K562 (cell line): ENCODE data around the gene PRKAG2. TPM values are rescaled to one million over a fixed set of nuclear protein-coding genes. Genes with fewer than 3 reads are reported as not detected.

Experiments used
- ATAC-seq: fragments of 200-7000 bp; cut with Tn5 transposase; 3 replicates; pipeline ENCODE4 v1.9.1; 2020; ENCODE audit warnings: moderate library complexity
- BruUV-seq: library from RNA; stranded (reverse); fragments of 400-500 nt; replicated peaks from 2 replicates; lab custom pipeline; 2021; lab: Mats Ljungman, UMichigan
- CTCF ChIA-PET: fragments of 300-600 bp; formaldehyde crosslinking; extraction: SDS; loops from one replicate; lab custom pipeline; 2021; ENCODE audit warnings: low intra/inter-chr PET ratio; lab: Yijun Ruan, JAX
- POLR2A ChIA-PET: fragments of 300-600, 350-650 bp; sonication (Branson Sonifier 250); formaldehyde crosslinking; extraction: SDS; loops from one replicate; lab custom pipeline; 2021; ENCODE audit warnings: antibody characterized with exemption, inconsistent platforms; lab: Yijun Ruan, JAX
- DNase-seq, 4 experiments: peaks; one replicate each; pipeline versions ENCODE4 v3.0.0 to v3.0.0-alpha.2; 2011 to 2018; ENCODE audit warnings: low spot score in 3 of 4, mixed read lengths in 3 of 4; ENCODE audit errors: extremely low read depth in 1 of 4
- FAIRE-seq: peaks from 2 replicates; lab custom pipeline; 2011; peaks lifted over from hg19 to GRCh38; lab: Jason Lieb, UNC
- H2AFZ ChIP-seq: 2 replicates; pipeline ENCODE4 v1.6.0; 2011; ENCODE audit warnings: low read depth, low read length, control low read depth, inconsistent platforms
- H3K27ac ChIP-seq: fragments of 200-600 bp; 3 replicates; pipeline ENCODE4 v1.8.0; 2011; ENCODE audit warnings: low read depth, mild to moderate bottlenecking, control low read depth, inconsistent platforms, low read length, moderate library complexity, mixed read lengths; ENCODE audit errors: extremely low read depth
- H3K27me3 ChIP-seq, 2 experiments: fragments of 300-600 bp in 1 of 2; 2 replicates in 1 of 2; 3 replicates in 1 of 2; pipeline versions ENCODE4 v1.6.0 to v1.8.0; 2011; ENCODE audit warnings: inconsistent platforms in 2 of 2, low read length in 2 of 2, mild to moderate bottlenecking in 1 of 2, mixed read lengths in 1 of 2, moderate library complexity in 1 of 2; ENCODE audit not compliant: control insufficient read depth in 2 of 2, insufficient read depth in 2 of 2
- H3K36me3 ChIP-seq: fragments of 300-600 bp; 3 replicates; pipeline ENCODE4 v1.8.0; 2011; ENCODE audit warnings: mild to moderate bottlenecking, low read length, inconsistent platforms; ENCODE audit not compliant: control insufficient read depth, insufficient read depth
- H3K4me1 ChIP-seq, 2 experiments: fragments of 200-600 bp in 1 of 2; replicated peaks in 1 of 2; 2 replicates in 1 of 2; 3 replicates in 1 of 2; pipeline versions ENCODE4 v1.5.1 to v1.8.0; 2011; ENCODE audit warnings: inconsistent platforms in 2 of 2, low read length in 2 of 2, mild to moderate bottlenecking in 1 of 2, mixed read lengths in 1 of 2, moderate library complexity in 1 of 2; ENCODE audit not compliant: control insufficient read depth in 2 of 2, insufficient read depth in 2 of 2
- H3K4me2 ChIP-seq: 2 replicates; pipeline ENCODE4 v1.6.1; 2011; ENCODE audit warnings: low read length, control low read depth, inconsistent platforms, mixed read lengths; ENCODE audit not compliant: insufficient read depth
- H3K4me3 ChIP-seq: fragments of 200-600 bp; sonication (generic), shearing (Covaris generic); 2 replicates; pipeline ENCODE4 v1.5.1; 2016; ENCODE audit warnings: control low read depth, inconsistent platforms
- H3K79me2 ChIP-seq: fragments of 200-600 bp; 3 replicates; pipeline ENCODE4 v1.8.0; 2011; ENCODE audit warnings: low read length, inconsistent platforms; ENCODE audit not compliant: control insufficient read depth, insufficient read depth
- H3K9ac ChIP-seq, 2 experiments: 2 replicates each; pipeline versions ENCODE4 v1.6.0 to v1.6.1; 2011; ENCODE audit warnings: low read depth in 2 of 2, low read length in 2 of 2, control low read depth in 1 of 2, inconsistent platforms in 1 of 2, mild to moderate bottlenecking in 1 of 2, mixed read lengths in 1 of 2; ENCODE audit not compliant: insufficient read depth in 1 of 2
- H3K9me1 ChIP-seq: one replicate; pipeline ENCODE4 v1.6.0; 2011; ENCODE audit warnings: inconsistent platforms, mild to moderate bottlenecking, low read length, moderate library complexity; ENCODE audit not compliant: control insufficient read depth, insufficient read depth
- H3K9me3 ChIP-seq: replicated peaks from 2 replicates; pipeline ENCODE4 v1.5.1; 2011; ENCODE audit warnings: low read depth, low read length, inconsistent platforms; ENCODE audit not compliant: control insufficient read depth, insufficient read depth
- H4K20me1 ChIP-seq: replicated peaks from 2 replicates; pipeline ENCODE4 v1.6.1; 2011; ENCODE audit warnings: low read length, inconsistent platforms, mixed read lengths; ENCODE audit not compliant: control insufficient read depth, insufficient read depth
- CBFB ChIP-seq: sonication (generic); formaldehyde crosslinking; IDR thresholded peaks from 2 replicates; pipeline ENCODE4 v1.4.0; 2020; ENCODE audit warnings: mild to moderate bottlenecking, missing genetic modification reagents
- CGGBP1 ChIP-seq: fragments of 250-450 bp; sonication (Bioruptor Pico); IDR thresholded peaks from 2 replicates; pipeline ENCODE4 v1.9.0; 2021; ENCODE audit warnings: mild to moderate bottlenecking
- GATAD2A ChIP-seq: fragments of 450-650 bp; IDR thresholded peaks from 2 replicates; pipeline ENCODE4 v1.6.1; 2017
- LARP7 ChIP-seq: fragments of 450-650 bp; IDR thresholded peaks from 2 replicates; pipeline ENCODE4 v1.6.1; 2016
- NFXL1 ChIP-seq: fragments of 450-650 bp; formaldehyde crosslinking; IDR thresholded peaks from 2 replicates; pipeline ENCODE4 v1.4.0; 2021; ENCODE audit warnings: mild to moderate bottlenecking
- TGIF2 ChIP-seq: sonication (generic); formaldehyde crosslinking; IDR thresholded peaks from 2 replicates; pipeline ENCODE4 v1.8.1; 2022; ENCODE audit warnings: mild to moderate bottlenecking, missing genetic modification reagents, moderate library complexity
- YY1 ChIP-seq, 3 experiments: IDR thresholded peaks; 2 replicates each; pipeline ENCODE4 v1.6.1; 2011; ENCODE audit warnings: low read length in 2 of 3, mild to moderate bottlenecking in 2 of 3, moderate library complexity in 2 of 3, borderline replicate concordance in 1 of 3, control low read depth in 1 of 3, low read depth in 1 of 3; ENCODE audit not compliant: insufficient read depth in 3 of 3, insufficient replicate concordance in 2 of 3, control insufficient read depth in 1 of 3, insufficient read length in 1 of 3; ENCODE audit errors: extremely low read depth in 1 of 3
- ZNF695 ChIP-seq: fragments of 450-650 bp; formaldehyde crosslinking; IDR thresholded peaks from 2 replicates; pipeline ENCODE4 v1.4.0; 2020; ENCODE audit warnings: mild to moderate bottlenecking, moderate library complexity
- WGBS: fragments of 100-300 bp; shearing (Covaris generic); methylation state at CpG from one replicate; pipeline ENCODE4 v1.1.6; 2016; ENCODE audit warnings: low coverage, mixed read lengths; ENCODE audit not compliant: insufficient coverage; ENCODE audit errors: missing lambda C conversion rate; 5-methylcytosine and 5-hydroxymethylcytosine counted together
- in situ Hi-C: fragments of 300-500 bp; cut with MboI; formaldehyde crosslinking; loops from 4 replicates; pipeline ENCODE4 v1.15.0; 2018; ENCODE audit warnings: inconsistent platforms, mixed read lengths
- intact Hi-C: fragments of 100-400 bp; cut with micrococcal nuclease; formaldehyde crosslinking; loops from 2 replicates; pipeline ENCODE4 v1.14.2; 2022
- polyA plus RNA-seq, 8 experiments: library from polyadenylated mRNA; depleted of rRNA in 4 of 8; stranded (reverse) in 5 of 8; unstranded in 3 of 8; fragments of >200 nt; fragmentation: Nextera tagmentation in 2 of 8; fragmentation: Illumina TruSeq in 1 of 8; extraction: Ambion mirVana in 2 of 8; extraction: Trizol in 1 of 8; gene quantifications; 2 replicates each; pipeline versions ENCODE4 v1.2.1 to v1.2.3, GENCODE V29; 2011 to 2014; ENCODE audit warnings: inconsistent platforms in 1 of 8, missing spikeins in 1 of 8
- total RNA-seq, 7 experiments: library from RNA; depleted of rRNA in 6 of 7; stranded (reverse); fragments of >200 nt in 6 of 7; fragmentation: Illumina TruSeq in 2 of 7; extraction: Trizol in 2 of 7; gene quantifications; 2 replicates each; pipeline versions ENCODE4 v1.2.1 to v1.2.3, GENCODE V29; 2011 to 2021; ENCODE audit warnings: low replicate concordance in 1 of 7
- TF ChIP-seq, protein P1 (sequence below): fragments of 250-450 bp; sonication (Bioruptor Pico); IDR thresholded peaks from 2 replicates; pipeline ENCODE4 v1.5.0; 2021
- TF ChIP-seq, protein P2 (sequence below): fragments of 450-650 bp; IDR thresholded peaks from 2 replicates; pipeline ENCODE4 v1.6.1; 2017; ENCODE audit warnings: antibody characterized with exemption

PRKAG2 gene
- total and polyA plus RNA-seq, 9 of the 15 experiments (the other 6 are each of a cell fraction or from before 2014, with no cell fraction given), result 0.99 to 5.6 (median 3.3) TPM

- H3K9me1 ChIP-seq, result no peaks in the 10 kb centered on the region
- H3K4me2 ChIP-seq, result no peak overlapping the region
- no peaks in the 10 kb centered on the region for H4K20me1 ChIP-seq
- FAIRE-seq (no peak), DNase-seq (no peak), ATAC-seq (no peak)
- in situ Hi-C loops, result no loop called here
- H3K79me2 ChIP-seq, result no peaks in the 10 kb centered on the region
- no peak overlapping the region for H3K27ac ChIP-seq
- TF ChIP-seq CGGBP1, result no peak
- TF ChIP-seq, protein P1, sequence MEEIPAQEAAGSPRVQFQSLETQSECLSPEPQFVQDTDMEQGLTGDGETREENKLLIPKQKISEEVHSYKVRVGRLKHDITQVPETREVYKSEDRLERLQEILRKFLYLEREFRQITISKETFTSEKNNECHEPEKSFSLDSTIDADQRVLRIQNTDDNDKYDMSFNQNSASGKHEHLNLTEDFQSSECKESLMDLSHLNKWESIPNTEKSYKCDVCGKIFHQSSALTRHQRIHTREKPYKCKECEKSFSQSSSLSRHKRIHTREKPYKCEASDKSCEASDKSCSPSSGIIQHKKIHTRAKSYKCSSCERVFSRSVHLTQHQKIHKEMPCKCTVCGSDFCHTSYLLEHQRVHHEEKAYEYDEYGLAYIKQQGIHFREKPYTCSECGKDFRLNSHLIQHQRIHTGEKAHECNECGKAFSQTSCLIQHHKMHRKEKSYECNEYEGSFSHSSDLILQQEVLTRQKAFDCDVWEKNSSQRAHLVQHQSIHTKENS (CRISPR knock-in tag), result no peak
- no peak for TF ChIP-seq TGIF2 (CRISPR knock-in tag)
- TF ChIP-seq, protein P2, sequence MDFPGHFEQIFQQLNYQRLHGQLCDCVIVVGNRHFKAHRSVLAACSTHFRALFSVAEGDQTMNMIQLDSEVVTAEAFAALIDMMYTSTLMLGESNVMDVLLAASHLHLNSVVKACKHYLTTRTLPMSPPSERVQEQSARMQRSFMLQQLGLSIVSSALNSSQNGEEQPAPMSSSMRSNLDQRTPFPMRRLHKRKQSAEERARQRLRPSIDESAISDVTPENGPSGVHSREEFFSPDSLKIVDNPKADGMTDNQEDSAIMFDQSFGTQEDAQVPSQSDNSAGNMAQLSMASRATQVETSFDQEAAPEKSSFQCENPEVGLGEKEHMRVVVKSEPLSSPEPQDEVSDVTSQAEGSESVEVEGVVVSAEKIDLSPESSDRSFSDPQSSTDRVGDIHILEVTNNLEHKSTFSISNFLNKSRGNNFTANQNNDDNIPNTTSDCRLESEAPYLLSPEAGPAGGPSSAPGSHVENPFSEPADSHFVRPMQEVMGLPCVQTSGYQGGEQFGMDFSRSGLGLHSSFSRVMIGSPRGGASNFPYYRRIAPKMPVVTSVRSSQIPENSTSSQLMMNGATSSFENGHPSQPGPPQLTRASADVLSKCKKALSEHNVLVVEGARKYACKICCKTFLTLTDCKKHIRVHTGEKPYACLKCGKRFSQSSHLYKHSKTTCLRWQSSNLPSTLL, result no peak
- no peak for TF ChIP-seq LARP7
- TF ChIP-seq ZNF695 (CRISPR knock-in tag), result no peak
- no peak for TF ChIP-seq YY1 (IDR thresholded peaks at IDR 0.05; ENCODE audit: borderline replicate concordance in 1 of 3, control insufficient read depth in 1 of 3, extremely low read depth in 1 of 3, insufficient read depth in 3 of 3, insufficient read length in 1 of 3, insufficient replicate concordance in 2 of 3, low read depth in 1 of 3, low read length in 2 of 3)
- no peak for TF ChIP-seq CBFB (CRISPR knock-in tag)
- TF ChIP-seq NFXL1 (CRISPR knock-in tag), result no peak
- no peak for TF ChIP-seq GATAD2A
- ChIA-PET POLR2A (no interaction called here), CTCF (no interaction called here)
- peaks cover 44 to 56% of the 10 kb centered on the region in 2 experiments for H3K27me3 ChIP-seq
- H3K4me1 ChIP-seq, result no peaks in the 10 kb centered on the region
- intact Hi-C loops, result no loop called here
- H3K9ac ChIP-seq, result no peak overlapping the region
- no peaks in the 10 kb centered on the region for H3K9me3 ChIP-seq
- no TSS peak for BruUV-seq
- H2AFZ ChIP-seq, result no peak overlapping the region
- WGBS, result 0% methylated on average over 6 of the region's 6 CpGs
- no peak overlapping the region for H3K4me3 ChIP-seq
- H3K36me3 ChIP-seq, result no peaks in the 10 kb centered on the region
Measured at GRCh38 chr7:151648429-151648828, 228.5 kb downstream of the PRKAG2 start.
